NOMO-1 treated with DMSO at 0.1 percent for 48 hours (cell line): Measurements from ENCODE around the gene LETMD1.
"Not testable (repeated sequence)": the region's sequence is repeated elsewhere in the genome, so short reads cannot be mapped to it uniquely, and the experiment has no call there.

Source experiments
- DNase-seq: peaks from one replicate; lab custom pipeline; 2025; ENCODE audit not compliant: unreplicated experiment; lab: John Stamatoyannopoulos, UW

LETMD1 gene

GRCh38 chr12:51076236-51076930 lies 28.3 kb downstream of the LETMD1 start:
- no peak for DNase-seq

DNA sequence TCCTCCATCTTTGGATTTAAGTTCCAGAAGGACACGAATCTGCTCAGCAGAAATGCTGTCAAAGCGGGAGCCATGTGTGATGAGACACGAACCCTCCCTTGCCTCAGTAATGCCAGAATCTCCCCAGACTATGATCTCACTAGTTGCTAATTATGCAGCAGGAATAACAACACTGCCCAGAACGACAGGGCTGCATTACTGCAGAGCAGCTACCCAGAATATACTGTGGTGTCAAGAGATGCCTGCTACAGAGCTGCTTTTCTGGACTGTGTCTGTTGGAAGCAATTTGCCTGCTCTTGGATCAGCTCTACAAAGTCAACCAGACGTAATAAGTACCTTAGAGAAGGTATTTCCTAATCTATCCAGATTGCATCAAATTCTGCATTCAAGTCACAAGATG lies 29.8 kb downstream of the LETMD1 start:
- DNase-seq = no peak

- DNase-seq = not testable (repeated sequence)
These were observed 30.2 kb downstream of the LETMD1 start for GRCh38 chr12:51078346-51078745.

- DNase-seq = not testable (repeated sequence)
These were observed 30.7 kb downstream of the LETMD1 start for GRCh38 chr12:51078866-51079265.

DNA sequence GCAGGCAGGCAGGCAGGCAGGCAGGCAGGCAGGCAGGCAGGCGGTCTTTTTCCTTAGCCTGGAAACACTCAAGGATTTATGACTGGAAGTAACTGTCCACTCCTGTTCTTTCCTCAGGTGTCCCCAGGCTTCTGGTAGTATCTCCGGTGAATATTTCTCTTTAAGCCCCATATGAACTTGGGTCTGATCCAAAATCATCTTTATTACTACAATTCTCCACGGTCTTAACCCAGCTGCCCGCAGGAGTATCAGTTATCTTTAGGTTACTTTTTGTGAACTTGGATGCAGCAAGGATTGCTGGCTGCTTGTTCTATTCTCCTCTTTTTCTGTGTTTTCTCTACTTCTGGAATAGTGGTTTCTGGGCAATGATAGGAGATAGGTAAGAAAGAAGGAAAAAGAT lies 32.0 kb downstream of the LETMD1 start:
- no peak for DNase-seq

DNA sequence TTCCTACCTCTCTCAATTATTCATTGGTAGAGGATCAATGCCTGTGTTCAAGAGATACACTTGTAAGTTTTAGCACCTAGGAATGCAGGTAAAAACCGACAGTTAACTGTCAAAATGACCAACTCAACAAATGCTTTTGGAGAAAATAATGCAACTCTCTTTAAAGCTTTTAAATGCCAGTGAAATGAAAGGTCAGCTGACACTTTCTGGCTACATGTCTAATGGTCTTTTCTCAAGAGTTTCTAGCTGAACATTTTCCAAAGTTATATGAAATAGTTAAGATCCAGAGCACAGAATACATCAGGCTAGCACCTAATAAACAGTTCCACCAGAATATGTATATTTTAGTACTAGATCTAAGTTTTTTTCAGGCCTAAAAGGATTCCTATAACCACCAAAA lies 33.3 kb downstream of the LETMD1 start:
- no peak for DNase-seq

DNA sequence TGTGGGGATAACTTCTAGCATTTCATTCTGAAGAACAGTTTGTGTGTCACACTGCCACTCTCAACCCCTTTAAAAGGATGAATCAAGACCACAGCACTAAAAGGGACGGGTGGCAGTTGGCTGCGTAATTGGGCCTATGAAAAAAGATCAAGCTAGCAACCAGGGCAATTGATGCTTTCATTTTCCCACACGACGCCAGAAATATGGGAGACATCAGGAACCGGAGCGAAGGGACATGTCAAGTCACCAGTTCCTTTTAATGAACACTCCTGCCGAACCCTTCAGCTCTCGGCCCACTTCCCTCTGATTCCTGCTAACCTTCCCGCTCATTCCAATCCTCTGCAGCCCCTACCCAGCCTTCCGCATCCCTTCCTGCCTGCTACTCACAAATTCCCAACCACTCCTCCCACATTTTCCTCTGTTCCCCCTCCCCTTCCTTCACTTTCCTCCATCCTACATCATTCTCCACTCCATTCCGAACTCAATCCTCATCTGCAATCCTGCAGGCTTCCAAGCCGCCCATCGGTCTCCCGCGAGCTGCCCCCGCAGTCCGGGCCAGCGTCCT lies 34.5 kb downstream of the LETMD1 start:
- DNase-seq = no peak

DNA sequence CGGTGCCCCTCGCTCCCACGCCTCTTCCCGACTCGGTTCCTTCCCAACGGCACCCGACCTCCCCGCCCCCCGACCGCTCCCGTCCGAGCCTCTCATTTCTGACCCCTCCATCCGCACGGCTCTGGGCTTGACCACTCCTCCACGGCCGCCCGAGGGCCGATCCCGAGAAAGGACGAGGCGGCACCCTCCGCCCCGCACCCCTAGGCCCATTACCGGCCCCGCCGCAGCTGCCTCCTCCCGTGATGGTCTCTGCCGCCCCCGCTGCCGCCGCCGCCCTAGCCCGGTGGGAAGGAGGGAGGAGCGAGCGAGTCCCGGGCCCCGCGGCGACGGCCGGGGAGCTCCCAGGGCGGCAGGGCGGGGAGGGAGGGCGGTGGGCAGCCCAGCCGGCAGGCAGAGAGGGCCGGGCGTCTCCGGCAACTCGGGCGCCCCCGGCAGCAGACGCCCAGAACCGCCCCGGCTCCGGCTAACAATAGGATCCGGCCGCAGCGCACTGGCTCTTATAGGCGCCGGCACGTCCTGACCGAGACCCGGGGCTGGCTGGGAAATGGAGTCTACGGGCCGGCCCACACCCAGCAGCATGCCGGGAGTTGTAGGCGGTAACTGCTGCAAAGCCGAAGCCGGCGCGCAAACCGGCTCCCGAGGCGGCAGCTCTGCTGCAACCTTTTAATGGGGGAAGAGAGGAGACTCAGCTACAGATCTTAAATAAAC lies 35.2 kb downstream of the LETMD1 start, which contains the start of gene CSRNP2:
Gene CSRNP2, minus strand, starts transcription at position 471 of the 708 bp plus-strand sequence. CDS start 7,035 bp downstream, outside the sequence.
- DNase-seq = peak; percentile 97

DNA sequence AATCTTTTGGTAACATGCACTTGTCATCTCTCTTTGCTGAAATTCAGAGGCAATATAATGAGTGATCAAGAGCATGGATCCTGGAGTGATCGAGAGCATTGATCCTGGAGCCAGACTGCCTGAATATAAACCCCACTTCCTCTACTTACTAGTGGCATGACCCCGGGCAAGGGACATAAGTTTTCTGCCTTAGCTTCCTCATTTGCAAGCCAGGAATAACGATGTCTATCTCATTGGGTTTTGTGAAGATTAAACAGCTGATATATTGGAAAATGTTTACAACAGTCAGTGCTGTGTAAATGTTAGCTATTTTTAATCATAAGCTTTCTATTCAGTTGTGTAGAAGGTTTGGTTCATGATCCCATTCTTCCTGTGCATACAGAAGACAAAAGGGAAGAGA lies 37.6 kb downstream of the LETMD1 start:
- DNase-seq = peak; percentile 31

GRCh38 chr12:51086933-51087332 lies 38.8 kb downstream of the LETMD1 start:
- DNase-seq = no peak

GRCh38 chr12:51087818-51088217 lies 39.7 kb downstream of the LETMD1 start:
- no peak for DNase-seq

GRCh38 chr12:51090705-51091229 lies 42.6 kb downstream of the LETMD1 start:
- no peak for DNase-seq

DNA sequence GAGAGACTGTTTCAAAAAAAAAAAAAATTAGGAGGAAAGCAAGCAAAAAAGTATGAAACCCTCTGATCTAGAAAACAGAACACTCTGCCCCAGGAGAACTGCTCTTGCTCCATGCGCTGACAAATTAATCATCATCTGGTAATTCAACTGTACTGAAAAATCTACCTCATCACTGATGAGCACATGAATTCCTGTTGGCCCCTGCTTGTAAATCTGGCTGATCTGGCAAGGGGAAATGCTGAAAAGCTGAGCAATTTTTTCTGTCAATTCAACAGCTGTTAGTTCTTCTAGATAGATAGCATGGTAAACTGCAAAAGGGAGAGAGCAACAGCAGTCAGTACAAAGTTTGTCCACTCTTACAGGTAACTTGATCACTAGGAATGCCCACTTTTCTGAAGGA lies 50.5 kb downstream of the LETMD1 start:
- DNase-seq = no peak

DNA sequence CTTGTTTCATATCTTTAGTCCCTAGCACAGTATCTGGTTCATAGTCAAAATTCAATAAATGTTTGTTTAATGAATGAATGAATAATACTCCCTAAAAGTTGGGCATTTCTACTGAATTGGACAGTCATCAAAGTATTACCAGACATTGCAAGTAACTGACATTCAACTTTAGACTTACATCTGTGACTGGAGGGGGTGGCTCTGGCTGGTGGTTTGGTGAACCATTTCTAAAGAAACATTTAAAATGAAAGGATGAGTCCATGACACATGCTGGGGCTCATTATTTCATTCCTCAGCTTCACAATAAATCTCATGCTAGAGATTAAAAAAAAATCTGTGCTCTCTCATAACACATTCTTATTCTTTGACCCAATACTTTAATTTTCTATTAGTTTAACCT lies 55.9 kb downstream of the LETMD1 start:
- DNase-seq = no peak

GRCh38 chr12:51108136-51108535 lies 60.0 kb downstream of the LETMD1 start:
- no peak for DNase-seq
